Measurements from ENCODE around the gene CARTPT. TPM values are rescaled to one million over a fixed set of nuclear protein-coding genes. Genes with fewer than 3 reads are reported as not detected.

Gene CARTPT
- total RNA-seq, 1 donor from 2014 or later: not detected

DNA sequence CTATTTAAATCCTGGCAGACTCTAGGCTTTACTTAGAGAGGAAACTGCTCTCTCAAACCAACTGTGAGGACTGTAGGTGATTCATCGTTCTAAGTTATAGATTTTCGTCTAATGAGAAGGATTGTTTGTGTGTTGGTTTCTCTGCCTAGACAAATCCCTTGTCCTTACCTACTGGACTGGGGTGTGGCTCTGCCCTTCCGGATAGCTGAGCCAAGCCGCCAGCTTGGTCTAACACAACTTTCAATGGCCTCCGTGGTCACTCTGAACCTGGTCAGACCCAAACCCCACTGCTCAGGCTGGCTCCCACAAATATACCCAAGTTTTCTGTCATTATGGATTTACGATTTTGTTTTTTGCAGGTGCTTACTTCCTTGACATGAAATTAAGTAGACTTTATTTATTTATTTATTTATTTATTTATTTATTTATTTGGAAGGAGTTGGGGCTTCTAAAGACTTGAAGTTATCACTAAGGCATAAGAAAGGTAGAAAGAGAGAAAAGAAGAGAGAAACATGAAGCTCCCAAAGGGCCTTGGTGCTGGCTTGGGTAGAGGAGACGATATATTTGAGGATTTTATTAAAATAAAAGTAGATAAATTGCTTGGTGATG, 19.0 kb downstream of the CARTPT start:
- no peak for DNase-seq (ENCODE audit: low spot score)

DNA sequence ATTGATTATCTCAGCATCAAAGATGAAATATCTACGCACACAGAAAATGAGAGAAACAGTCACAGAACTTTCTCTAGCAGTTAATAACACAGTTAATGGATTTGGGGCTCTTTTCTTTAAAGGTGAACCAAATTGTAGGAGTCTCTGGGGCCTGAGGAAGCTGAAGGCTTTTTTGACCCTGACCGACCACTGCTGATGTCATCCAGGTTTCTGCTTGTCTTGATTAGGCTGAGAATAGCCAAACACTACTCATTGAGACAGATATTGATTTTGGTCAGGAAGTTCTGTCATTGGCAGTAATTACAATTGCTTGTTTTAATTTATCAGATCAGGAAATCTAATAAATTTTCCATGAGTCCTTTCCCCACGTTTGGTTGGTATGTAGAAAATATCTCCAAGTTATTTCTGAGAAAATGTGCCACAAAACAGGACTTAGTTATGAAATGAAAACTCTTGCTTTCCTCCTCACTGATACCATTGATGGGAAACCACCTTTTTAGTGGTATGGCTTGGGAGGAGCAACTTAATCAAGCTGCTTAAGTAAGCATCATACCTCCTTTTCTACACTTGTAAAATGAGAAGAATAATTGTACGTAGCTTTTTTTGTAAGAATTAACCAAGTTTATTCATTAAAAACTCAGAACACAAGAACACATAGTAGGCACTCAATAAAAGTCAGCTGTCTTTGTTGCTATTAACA, 19.7 kb downstream of the CARTPT start:
- no peak for DNase-seq (ENCODE audit: low spot score)

DNA sequence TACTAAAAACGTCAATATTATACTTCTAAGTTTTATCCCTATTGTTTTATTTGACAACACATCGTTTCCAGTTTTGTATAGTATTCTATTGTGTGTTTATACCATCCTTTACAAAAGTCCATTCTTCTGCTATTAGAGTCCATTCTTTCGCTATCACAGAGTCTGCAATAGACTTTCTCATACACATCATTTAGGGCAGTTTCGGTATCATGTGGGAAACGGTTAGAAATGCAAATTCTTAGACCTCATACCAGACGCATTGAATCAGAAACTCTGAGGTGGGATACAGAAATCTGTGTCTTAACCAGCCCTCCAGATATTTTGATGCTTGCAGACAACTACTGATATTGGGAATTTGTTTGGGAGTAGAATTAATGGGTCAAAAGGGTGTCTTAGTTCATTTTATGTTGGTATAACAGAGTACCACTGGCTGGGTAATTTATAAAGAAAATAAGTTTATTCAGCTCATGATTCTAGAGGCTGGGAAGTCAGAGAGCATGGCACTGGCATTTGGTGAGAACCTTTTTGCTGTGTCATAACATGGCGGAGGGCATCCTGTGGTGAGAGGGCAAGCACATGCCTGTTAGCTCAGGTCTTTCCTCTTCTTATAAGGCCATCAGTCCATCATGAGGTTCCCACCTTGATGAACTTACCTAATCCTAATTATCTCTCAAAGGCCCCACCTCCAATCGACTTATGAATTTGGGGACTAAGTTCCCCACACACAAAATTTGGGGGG, 21.1 kb downstream of the CARTPT start:
- DNase-seq (ENCODE audit: low spot score): no peak

DNA sequence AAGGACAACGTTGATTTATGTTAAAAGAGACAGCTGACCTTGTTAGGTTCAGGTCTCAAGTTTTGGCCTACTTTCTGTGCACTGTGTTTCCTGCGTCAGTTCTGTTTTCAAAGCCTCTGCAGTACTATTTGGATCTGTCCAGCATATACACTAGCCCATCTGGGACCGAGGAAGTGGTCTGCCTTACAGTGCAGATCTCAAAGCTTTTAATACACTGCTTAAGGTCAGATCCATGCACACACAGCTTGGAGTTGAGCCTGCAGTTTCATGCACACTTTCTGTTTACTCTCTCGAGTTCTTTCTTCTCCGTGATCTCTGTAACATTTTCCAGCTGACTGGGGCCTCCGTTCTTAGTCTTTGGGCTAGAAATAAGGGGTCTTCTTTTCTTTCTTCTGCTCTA, 24.1 kb downstream of the CARTPT start:
- DNase-seq (ENCODE audit: low spot score): no peak

DNA sequence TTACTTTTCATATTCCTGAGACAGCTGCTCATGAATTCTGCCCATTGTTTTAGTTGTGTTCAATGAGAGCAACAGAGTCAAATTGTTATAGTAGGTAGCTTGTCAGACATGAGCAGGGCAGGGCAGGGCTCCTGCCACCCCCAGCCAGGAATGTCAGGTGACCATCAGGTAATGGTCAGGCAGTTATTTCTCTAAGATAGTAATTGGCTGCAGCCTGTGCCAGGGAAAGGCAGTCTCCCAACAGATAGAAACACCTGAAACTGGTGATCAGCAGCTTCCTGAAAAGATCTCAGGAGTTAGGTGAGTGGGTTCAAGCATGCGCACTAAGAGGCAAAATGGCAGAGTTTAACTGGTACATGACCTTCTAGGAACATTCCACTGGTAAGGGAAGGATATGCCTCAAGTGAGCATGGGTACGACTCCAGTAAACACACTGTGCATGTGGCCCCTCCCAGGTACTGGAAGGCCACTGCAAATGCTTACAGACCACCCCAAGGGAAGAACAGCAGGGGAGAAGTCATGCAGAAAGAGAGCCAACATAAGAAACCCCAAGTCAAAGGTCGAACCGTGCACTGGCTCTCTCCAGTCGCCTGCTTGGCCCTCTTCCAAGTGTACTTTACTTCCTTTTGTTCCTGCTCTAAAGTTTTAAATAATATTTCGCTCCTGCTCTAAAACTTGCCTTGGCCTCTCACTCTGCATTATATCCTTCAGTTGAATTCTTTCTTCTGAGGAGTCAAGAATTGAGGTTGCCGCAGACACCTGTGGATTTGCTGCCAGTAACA, 25.1 kb downstream of the CARTPT start:
- no peak for DNase-seq (ENCODE audit: low spot score)

DNA sequence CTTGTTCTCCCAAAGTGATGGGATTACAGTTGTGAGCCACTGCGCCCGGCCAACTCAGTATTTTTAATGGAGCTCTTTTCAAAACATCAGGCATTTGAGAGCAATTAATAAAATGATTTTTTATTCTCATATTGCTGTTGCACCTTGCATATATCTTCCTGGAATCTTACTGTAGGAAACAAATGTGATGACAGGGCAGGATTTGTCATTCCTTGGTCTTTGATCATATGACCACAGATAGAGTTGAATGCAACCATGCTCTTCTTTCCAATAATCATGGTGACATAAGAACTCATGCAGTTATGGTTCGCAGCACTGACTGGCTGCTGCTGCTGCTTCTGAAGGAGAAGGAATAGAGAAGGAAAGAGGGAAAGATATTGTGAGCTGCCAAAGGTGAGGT, 28.1 kb downstream of the CARTPT start:
- DNase-seq (ENCODE audit: low spot score): no peak

DNA sequence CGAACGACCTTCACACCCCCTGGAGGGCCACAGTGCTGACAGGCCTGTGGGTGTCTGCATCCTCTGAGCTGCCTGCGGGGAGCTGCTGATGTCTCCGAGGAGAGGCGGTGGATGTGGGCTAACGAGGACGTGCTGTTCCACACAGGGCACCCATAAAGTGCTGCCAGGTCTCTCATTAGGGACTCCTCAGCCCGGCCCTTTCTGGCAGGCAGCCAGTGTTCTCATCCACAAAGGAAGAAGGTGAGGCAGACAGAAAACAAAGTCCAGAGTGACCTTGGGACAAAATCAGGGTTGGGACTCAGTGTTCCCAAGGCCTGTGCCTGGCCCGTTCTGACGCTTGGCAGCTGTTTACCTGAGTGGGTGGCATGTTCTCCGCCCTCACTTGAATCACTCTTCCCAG, 29.3 kb downstream of the CARTPT start:
- no peak for DNase-seq (ENCODE audit: low spot score)

DNA sequence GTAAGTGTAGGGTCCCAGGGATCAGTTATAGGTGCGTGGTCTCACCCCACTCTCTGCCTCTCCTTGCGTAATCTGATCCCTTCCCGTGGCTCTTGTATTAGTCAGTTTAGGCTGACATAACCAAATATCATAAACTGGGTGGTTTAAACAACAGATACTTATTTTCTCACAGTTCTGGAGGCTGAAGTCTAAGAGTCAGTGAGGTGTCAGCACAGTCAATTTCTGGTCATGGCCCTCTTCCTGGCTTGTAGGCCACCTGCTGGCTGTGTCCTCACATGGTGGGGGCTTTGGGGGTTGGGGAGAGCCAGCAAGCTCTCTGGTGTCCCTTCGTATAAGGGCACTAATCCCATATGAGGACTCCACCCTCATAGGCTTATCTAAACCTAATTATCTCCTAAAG, 32.3 kb downstream of the CARTPT start:
- DNase-seq (ENCODE audit: low spot score): no peak

DNA sequence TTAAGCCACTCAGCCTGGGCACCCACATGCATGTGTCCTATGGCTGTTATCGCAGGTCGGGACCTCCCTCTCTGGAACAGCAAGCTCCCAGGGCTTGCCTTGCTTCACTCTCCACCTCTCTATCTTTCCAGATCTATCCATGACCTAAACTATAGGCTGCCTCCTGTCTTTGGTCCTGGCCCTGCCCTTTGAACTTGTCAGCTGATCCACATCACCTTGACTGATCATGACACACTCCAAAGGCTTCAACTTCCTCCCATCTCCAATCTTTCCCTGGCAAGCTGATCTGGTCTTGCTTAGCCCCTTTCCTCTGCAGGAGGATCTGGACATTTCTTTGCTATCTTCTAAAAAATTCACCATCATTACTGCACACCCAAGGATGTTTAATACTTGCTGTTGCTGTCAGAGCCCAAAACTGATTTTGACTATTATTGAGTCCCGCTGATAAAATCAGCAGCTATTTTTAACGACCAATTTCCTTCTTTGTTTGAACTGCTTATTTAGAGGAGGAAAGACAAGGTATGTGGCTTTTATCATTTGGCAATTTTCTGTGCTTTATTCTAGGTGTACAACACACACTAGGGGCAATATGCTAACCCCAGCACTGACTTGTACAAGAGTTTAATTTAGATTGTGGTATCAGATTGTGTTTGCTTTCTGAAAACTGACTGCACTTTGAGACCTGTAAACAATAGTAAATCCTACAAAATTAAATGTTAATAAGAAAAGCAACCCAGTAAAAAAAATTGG, 33.5 kb downstream of the CARTPT start:
- DNase-seq (ENCODE audit: low spot score): no peak

DNA sequence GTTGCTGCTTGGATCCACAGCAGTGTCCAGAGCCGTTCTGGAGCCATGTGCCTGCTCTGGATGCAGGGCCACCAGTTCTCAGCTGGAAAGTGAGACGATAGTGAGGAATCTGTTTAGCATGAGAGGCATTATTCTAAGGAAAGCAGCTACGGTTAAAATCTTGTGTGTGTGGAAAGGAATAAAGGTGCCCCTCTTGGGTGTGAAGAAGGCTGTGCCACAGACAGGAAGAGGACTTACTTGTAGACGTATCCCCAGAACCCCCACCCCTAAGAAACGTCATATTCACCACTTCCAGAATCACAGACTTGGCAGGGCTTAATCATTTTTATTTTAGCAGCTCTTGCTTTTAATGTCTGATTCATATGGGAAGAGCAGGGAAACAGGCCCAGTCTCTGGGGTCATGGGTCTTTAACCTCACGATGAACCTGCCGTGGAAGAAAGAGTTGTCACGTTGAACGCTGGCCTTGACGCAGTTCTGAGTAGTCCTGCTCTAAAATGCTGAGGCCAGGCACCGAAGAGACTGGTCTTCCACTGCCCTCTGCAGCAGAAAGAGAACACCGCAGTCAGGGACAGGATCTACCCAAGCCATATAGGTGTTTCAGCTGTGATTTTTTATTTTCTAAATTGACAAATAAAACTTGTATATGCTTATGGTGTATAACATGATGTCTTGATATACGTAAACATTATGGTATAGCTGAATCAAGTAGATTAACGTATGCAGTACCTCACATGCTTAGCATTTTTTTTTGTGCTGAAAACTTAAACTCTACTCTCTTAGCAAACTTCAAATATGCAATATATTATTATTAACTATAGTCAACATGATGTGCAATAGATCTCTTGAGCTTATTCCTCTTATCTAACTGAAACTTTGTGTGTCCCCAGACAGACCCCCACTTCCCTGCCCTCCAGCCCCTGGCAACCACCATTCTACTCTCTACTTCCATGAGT, 38.8 kb downstream of the CARTPT start:
- DNase-seq (ENCODE audit: low spot score): no peak

DNA sequence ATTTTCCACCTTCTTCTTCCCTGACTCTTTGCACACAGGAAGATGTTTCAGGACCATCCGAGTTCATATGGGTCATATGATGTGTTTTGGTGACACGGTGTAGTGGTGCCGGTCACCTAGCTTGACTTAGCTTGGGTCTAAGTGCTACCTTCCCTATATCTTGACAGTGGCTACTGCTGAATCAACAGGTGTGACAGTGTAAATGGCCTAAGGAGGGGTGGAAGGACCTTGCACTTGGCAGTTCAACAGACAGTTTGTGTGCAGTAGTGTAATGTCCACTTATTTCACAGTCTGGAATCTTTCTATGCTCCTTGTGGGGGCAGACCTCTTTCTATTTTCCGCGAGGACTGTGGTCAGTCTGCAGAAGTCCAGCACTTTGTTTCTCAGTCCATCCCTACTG, 43.8 kb downstream of the CARTPT start:
- DNase-seq (ENCODE audit: low spot score): no peak

DNA sequence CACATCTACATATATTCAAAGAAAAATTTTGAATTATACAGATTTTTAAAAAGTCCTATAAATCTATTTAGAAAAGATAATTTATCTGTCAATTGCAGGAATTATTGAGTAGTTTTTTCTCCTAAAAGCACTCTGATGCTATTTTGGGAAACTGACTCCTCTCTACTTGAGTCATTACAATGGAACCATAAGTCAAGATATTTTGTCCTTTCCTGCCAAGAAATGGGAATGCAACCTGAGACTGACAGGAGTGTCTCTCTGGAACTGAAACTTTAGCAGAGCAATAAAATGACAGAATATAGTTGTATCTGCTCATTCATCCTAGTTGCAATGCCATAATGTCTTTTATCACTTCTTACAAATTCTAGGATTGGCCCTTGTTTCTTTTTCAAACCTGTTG, 48.6 kb downstream of the CARTPT start:
- DNase-seq (ENCODE audit: low spot score): no peak

DNA sequence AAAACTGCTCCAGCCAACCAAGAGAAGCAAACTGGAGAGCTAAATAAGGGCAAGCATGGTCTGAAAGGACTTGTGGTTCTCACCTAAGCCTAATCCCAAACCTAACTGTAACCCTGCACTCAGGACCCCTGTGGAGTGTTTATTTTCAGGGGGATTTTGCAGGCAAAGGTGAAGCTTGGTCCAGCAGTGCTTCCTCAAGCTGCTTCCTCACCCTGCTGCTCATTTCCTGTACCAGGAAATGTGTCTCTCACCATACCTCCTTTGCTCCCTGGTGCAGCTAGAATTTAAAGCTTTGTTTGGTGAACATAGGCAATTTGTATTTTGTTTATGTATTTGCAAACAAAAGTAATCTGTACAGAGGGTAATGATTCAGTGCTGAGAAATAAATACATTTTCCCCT, 50.2 kb downstream of the CARTPT start:
- no peak for DNase-seq (ENCODE audit: low spot score)

DNA sequence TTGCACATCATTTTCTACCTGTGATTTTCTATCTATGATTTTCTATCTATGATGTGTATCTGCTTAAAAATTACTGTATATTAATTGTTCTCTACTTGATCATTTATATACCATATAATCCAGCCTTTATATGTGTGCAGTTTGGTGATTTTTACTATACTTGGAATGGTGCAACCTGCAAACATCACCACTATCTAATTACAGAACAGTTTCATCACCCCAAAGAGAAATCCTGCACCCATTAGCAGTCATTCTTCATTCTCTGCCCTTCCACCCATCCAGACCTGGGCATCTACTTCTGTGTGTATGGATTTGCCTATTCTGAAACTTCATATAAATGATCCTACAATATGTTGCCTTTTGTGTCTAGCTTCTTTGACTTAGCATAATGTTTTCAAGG, 51.3 kb downstream of the CARTPT start:
- no peak for DNase-seq (ENCODE audit: low spot score)

Other genes with a start within 250 kb of the CARTPT start
- 48.6 TPM for gene MCCC2, start 131.9 kb upstream of the CARTPT start, total RNA-seq

Data from mesenteric fat pad (tissue), 1 donor.